ENCODE data around the gene SLC24A4. TPM values are rescaled to one million over a fixed set of nuclear protein-coding genes. Genes with fewer than 3 reads are reported as not detected.

SLC24A4 gene
- total RNA-seq, 1 donor from 2014 or later, result not detected

GRCh38 chr14:92473261-92473968 lies 150.4 kb downstream of the SLC24A4 start:
- DNase-seq (ENCODE audit: low read depth), result no peak
- no peaks in the 10 kb centered on the region for H3K36me3 ChIP-seq (ENCODE audit: control insufficient read depth, insufficient read depth, low read length)
- H3K27me3 ChIP-seq (ENCODE audit: control insufficient read depth, insufficient read depth, low read length), result no peaks in the 10 kb centered on the region
- H3K4me3 ChIP-seq (ENCODE audit: low read depth, low read length), result no peak overlapping the region
- TF ChIP-seq CTCF (IDR thresholded peaks at IDR 0.05; ENCODE audit: insufficient read depth, low read length, poor library complexity, severe bottlenecking), result no peak

- no peak for TF ChIP-seq CTCF (IDR thresholded peaks at IDR 0.05; ENCODE audit: insufficient read depth, low read length, poor library complexity, severe bottlenecking)
- Histone ChIP-seq H3K4me3 (ENCODE audit: low read depth, low read length) (no peak overlapping the region), H3K27me3 (ENCODE audit: control insufficient read depth, insufficient read depth, low read length) (no peaks in the 10 kb centered on the region), H3K36me3 (ENCODE audit: control insufficient read depth, insufficient read depth, low read length) (no peaks in the 10 kb centered on the region)
- DNase-seq (ENCODE audit: low read depth), result no peak
Measured at GRCh38 chr14:92473969-92474535, 151.1 kb downstream of the SLC24A4 start.

GRCh38 chr14:92475037-92475436 lies 152.1 kb downstream of the SLC24A4 start:
- no peak for DNase-seq (ENCODE audit: low read depth)

GRCh38 chr14:92475451-92476187 lies 152.7 kb downstream of the SLC24A4 start:
- no peak overlapping the region for H3K4me3 ChIP-seq (ENCODE audit: low read depth, low read length)
- no peak for DNase-seq (ENCODE audit: low read depth)
- no peak for TF ChIP-seq CTCF (IDR thresholded peaks at IDR 0.05; ENCODE audit: insufficient read depth, low read length, poor library complexity, severe bottlenecking)
- H3K27me3 ChIP-seq (ENCODE audit: control insufficient read depth, insufficient read depth, low read length), result no peaks in the 10 kb centered on the region
- H3K36me3 ChIP-seq (ENCODE audit: control insufficient read depth, insufficient read depth, low read length), result no peaks in the 10 kb centered on the region

More at GRCh38 chr14:92475037-92475436, 152.1 kb downstream of the SLC24A4 start:
- H3K4me3 ChIP-seq (ENCODE audit: low read depth, low read length), result no peak overlapping the region
- no peaks in the 10 kb centered on the region for H3K36me3 ChIP-seq (ENCODE audit: control insufficient read depth, insufficient read depth, low read length)
- TF ChIP-seq CTCF (IDR thresholded peaks at IDR 0.05; ENCODE audit: insufficient read depth, low read length, poor library complexity, severe bottlenecking), result no peak
- no peaks in the 10 kb centered on the region for H3K27me3 ChIP-seq (ENCODE audit: control insufficient read depth, insufficient read depth, low read length)

GRCh38 chr14:92480856-92481255 lies 157.9 kb downstream of the SLC24A4 start:
- no peak for DNase-seq (ENCODE audit: low read depth)
- TF ChIP-seq CTCF (IDR thresholded peaks at IDR 0.05; ENCODE audit: insufficient read depth, low read length, poor library complexity, severe bottlenecking), result no peak
- Histone ChIP-seq H3K27me3 (ENCODE audit: control insufficient read depth, insufficient read depth, low read length) (no peaks in the 10 kb centered on the region), H3K4me3 (ENCODE audit: low read depth, low read length) (no peak overlapping the region), H3K36me3 (ENCODE audit: control insufficient read depth, insufficient read depth, low read length) (no peaks in the 10 kb centered on the region)

Data from kidney epithelial cell (primary cell).